Measurements from ENCODE around the gene VAT1L. TPM values are rescaled to one million over a fixed set of nuclear protein-coding genes. Genes with fewer than 3 reads are reported as not detected.

The VAT1L gene
- total RNA-seq, 1 donor from 2014 or later, result 4.8 TPM

- Mint-ChIP-seq H3K27ac (ENCODE audit: unreplicated experiment) (no peak overlapping the region), H3K36me3 (ENCODE audit: low read depth) (no peaks in the 10 kb centered on the region), H3K27me3 (ENCODE audit: low read depth) (peaks cover 21% of the 10 kb centered on the region), H3K9me3 (no peaks in the 10 kb centered on the region), H3K4me3 (no peak overlapping the region), H3K4me1 (peaks cover under 1% of the 10 kb centered on the region)
- DNase-seq (ENCODE audit: low read depth, low spot score), result no peak
- TF ChIP-seq CTCF (conservative IDR thresholded peaks at IDR 0.05), result peak; percentile 40
These were observed 5.7 kb upstream of the VAT1L start for GRCh38 chr16:77782694-77783093.

- no peak for DNase-seq (ENCODE audit: low read depth, low spot score)
- Mint-ChIP-seq H3K9me3 (no peaks in the 10 kb centered on the region), H3K4me3 (no peak overlapping the region), H3K36me3 (ENCODE audit: low read depth) (no peaks in the 10 kb centered on the region), H3K27ac (ENCODE audit: unreplicated experiment) (no peak overlapping the region), H3K27me3 (ENCODE audit: low read depth) (peaks cover 39% of the 10 kb centered on the region), H3K4me1 (peaks cover 10% of the 10 kb centered on the region)
- peak; percentile 50 for TF ChIP-seq CTCF (conservative IDR thresholded peaks at IDR 0.05)
These were observed 3.7 kb upstream of the VAT1L start for GRCh38 chr16:77784441-77785372.

GRCh38 chr16:77785373-77785764, 3.0 kb upstream of the VAT1L start:
- TF ChIP-seq CTCF (conservative IDR thresholded peaks at IDR 0.05), result no peak
- DNase-seq (ENCODE audit: low read depth, low spot score), result no peak
- Mint-ChIP-seq H3K27me3 (ENCODE audit: low read depth) (peaks cover 45% of the 10 kb centered on the region), H3K4me3 (no peak overlapping the region), H3K4me1 (peaks cover 10% of the 10 kb centered on the region), H3K9me3 (no peaks in the 10 kb centered on the region), H3K36me3 (ENCODE audit: low read depth) (no peaks in the 10 kb centered on the region), H3K27ac (ENCODE audit: unreplicated experiment) (no peak overlapping the region)

- no peak for TF ChIP-seq CTCF (conservative IDR thresholded peaks at IDR 0.05)
- no peak for DNase-seq (ENCODE audit: low read depth, low spot score)
- Mint-ChIP-seq H3K27me3 (ENCODE audit: low read depth) (peaks cover 55% of the 10 kb centered on the region), H3K4me3 (no peak overlapping the region), H3K36me3 (ENCODE audit: low read depth) (no peaks in the 10 kb centered on the region), H3K9me3 (no peaks in the 10 kb centered on the region), H3K4me1 (peaks cover 10% of the 10 kb centered on the region), H3K27ac (ENCODE audit: unreplicated experiment) (no peak overlapping the region)
These were observed 2.0 kb upstream of the VAT1L start for GRCh38 chr16:77786186-77786847.

- Mint-ChIP-seq H3K9me3 (no peaks in the 10 kb centered on the region), H3K27ac (ENCODE audit: unreplicated experiment) (no peak overlapping the region), H3K36me3 (ENCODE audit: low read depth) (no peaks in the 10 kb centered on the region), H3K4me3 (peak overlapping the region; percentile 94), H3K4me1 (peaks cover 10% of the 10 kb centered on the region), H3K27me3 (ENCODE audit: low read depth) (peaks cover 66% of the 10 kb centered on the region)
- DNase-seq (ENCODE audit: low read depth, low spot score), result no peak
- TF ChIP-seq CTCF (conservative IDR thresholded peaks at IDR 0.05), result no peak
These were observed 912 bp upstream of the VAT1L start for GRCh38 chr16:77787452-77787851.

Measured in neural crest cell (in vitro differentiated cells).